Skeletal muscle tissue (tissue), 4 donors: Measurements from ENCODE around the gene FAM168B. TPM values are rescaled to one million over a fixed set of nuclear protein-coding genes. Genes with fewer than 3 reads are reported as not detected.

Source experiments
- H3K27ac ChIP-seq: one replicate; pipeline ENCODE4 v1.7.0; 2013; ENCODE audit warnings: mild to moderate bottlenecking, low read depth, low read length, inconsistent platforms
- H3K27me3 ChIP-seq, 3 donors: one replicate each; pipeline ENCODE4 v1.7.0; 2013; ENCODE audit warnings: low read length in 3 of 3; ENCODE audit not compliant: control insufficient read depth in 3 of 3, insufficient read depth in 3 of 3
- H3K36me3 ChIP-seq, 3 donors: one replicate each; pipeline ENCODE4 v1.7.0; 2013; ENCODE audit warnings: low read length in 3 of 3; ENCODE audit not compliant: control insufficient read depth in 3 of 3, insufficient read depth in 3 of 3
- H3K4me1 ChIP-seq, 3 donors: one replicate each; pipeline ENCODE4 v1.7.0; 2013; ENCODE audit warnings: low read length in 3 of 3, mild to moderate bottlenecking in 3 of 3; ENCODE audit not compliant: control insufficient read depth in 3 of 3, insufficient read depth in 3 of 3
- H3K4me3 ChIP-seq, 3 donors: one replicate each; pipeline ENCODE4 v1.7.0; 2013; ENCODE audit warnings: low read length in 3 of 3
- H3K9ac ChIP-seq, 3 donors: one replicate each; pipeline ENCODE4 v1.7.0; 2013; ENCODE audit warnings: low read length in 3 of 3, mild to moderate bottlenecking in 3 of 3, moderate library complexity in 2 of 3, low read depth in 1 of 3
- H3K9me3 ChIP-seq, 3 donors: one replicate each; pipeline ENCODE4 v1.7.0; 2013; ENCODE audit warnings: low read length in 3 of 3; ENCODE audit not compliant: control insufficient read depth in 3 of 3
- total RNA-seq: library from RNA; depleted of rRNA; stranded (reverse); fragments of >200 nt; gene quantifications from one replicate; pipeline ENCODE4 v1.2.3, GENCODE V29; 2014
- donor health status: Osteomylitis.

FAM168B gene
- 57.4 TPM for total RNA-seq

- H3K4me1 ChIP-seq = peaks cover 0 to 11% (median 4%) of the 10 kb centered on the region in 3 donors
- H3K36me3 ChIP-seq = peaks cover under 1 to 8% (median 5%) of the 10 kb centered on the region in 3 donors
- H3K27ac ChIP-seq = peak within 1 kb of the TSS; percentile 95
- no peaks in the 10 kb centered on the region for H3K27me3 ChIP-seq
- peak within 1 kb of the TSS; percentile 77 to 83 (median 79) for H3K4me3 ChIP-seq
- peak within 1 kb of the TSS; percentile 90 to 97 (median 94) for H3K9ac ChIP-seq
- H3K9me3 ChIP-seq = no peaks in the 10 kb centered on the region
These were observed at the start of gene FAM168B for GRCh38 chr2:131093006-131093695. FAM168B (minus strand) TSS chr2:131093460; CDS start chr2:131082646, 10,814 bp downstream.

- Histone ChIP-seq H3K36me3 (peaks cover 24 to 54% (median 51%) of the 10 kb centered on the region in 3 donors), H3K27ac (no peak overlapping the region), H3K9me3 (no peaks in the 10 kb centered on the region), H3K4me1 (no peaks in the 10 kb centered on the region), H3K4me3 (no peak overlapping the region), H3K27me3 (no peaks in the 10 kb centered on the region), H3K9ac (no peak overlapping the region)
These were observed 49.6 kb upstream of the FAM168B start for GRCh38 chr2:131142849-131143248.

GRCh38 chr2:131140581-131140980, 47.3 kb upstream of the FAM168B start:
- Histone ChIP-seq H3K4me1 (no peaks in the 10 kb centered on the region), H3K4me3 (no peak overlapping the region), H3K9ac (no peak overlapping the region), H3K36me3 (peaks cover 17 to 43% (median 37%) of the 10 kb centered on the region in 3 donors), H3K27ac (no peak overlapping the region), H3K9me3 (no peaks in the 10 kb centered on the region), H3K27me3 (no peaks in the 10 kb centered on the region)

- Histone ChIP-seq H3K27me3 (no peaks in the 10 kb centered on the region), H3K4me1 (no peaks in the 10 kb centered on the region), H3K4me3 (no peak overlapping the region), H3K27ac (no peak overlapping the region), H3K9me3 (no peaks in the 10 kb centered on the region), H3K9ac (no peak overlapping the region), H3K36me3 (peaks cover 20 to 35% (median 34%) of the 10 kb centered on the region in 3 donors)
These were observed 39.5 kb upstream of the FAM168B start for GRCh38 chr2:131132729-131133128.

GRCh38 chr2:131130298-131130596, 37.0 kb upstream of the FAM168B start:
- H3K4me1 ChIP-seq = peaks cover 4 to 16% (median 12%) of the 10 kb centered on the region in 3 donors
- no peak overlapping the region for H3K9ac ChIP-seq
- no peaks in the 10 kb centered on the region for H3K27me3 ChIP-seq
- no peaks in the 10 kb centered on the region for H3K9me3 ChIP-seq
- no peak overlapping the region for H3K4me3 ChIP-seq
- peaks cover 25 to 46% (median 45%) of the 10 kb centered on the region in 3 donors for H3K36me3 ChIP-seq
- H3K27ac ChIP-seq = no peak overlapping the region

- H3K36me3 ChIP-seq = peaks cover 25 to 46% (median 43%) of the 10 kb centered on the region in 3 donors
- H3K9ac ChIP-seq = no peak overlapping the region
- no peaks in the 10 kb centered on the region for H3K27me3 ChIP-seq
- no peaks in the 10 kb centered on the region for H3K9me3 ChIP-seq
- no peak overlapping the region for H3K27ac ChIP-seq
- no peak overlapping the region for H3K4me3 ChIP-seq
- H3K4me1 ChIP-seq = peaks cover 4 to 20% (median 13%) of the 10 kb centered on the region in 3 donors
These were observed 34.7 kb upstream of the FAM168B start for GRCh38 chr2:131127981-131128380.

- H3K4me1 ChIP-seq = peaks cover 4 to 24% (median 18%) of the 10 kb centered on the region in 3 donors
- H3K9ac ChIP-seq = no peak overlapping the region
- H3K9me3 ChIP-seq = no peaks in the 10 kb centered on the region
- H3K27me3 ChIP-seq = no peaks in the 10 kb centered on the region
- H3K4me3 ChIP-seq = no peak overlapping the region
- no peak overlapping the region for H3K27ac ChIP-seq
- H3K36me3 ChIP-seq = peaks cover 19 to 42% (median 41%) of the 10 kb centered on the region in 3 donors
These were observed 33.8 kb upstream of the FAM168B start for GRCh38 chr2:131127076-131127475.

GRCh38 chr2:131126436-131126835, 33.2 kb upstream of the FAM168B start:
- Histone ChIP-seq H3K27me3 (no peaks in the 10 kb centered on the region), H3K27ac (peak overlapping the region; percentile 55), H3K9me3 (no peaks in the 10 kb centered on the region), H3K36me3 (peaks cover 19 to 42% (median 42%) of the 10 kb centered on the region in 3 donors), H3K4me1 (peaks cover 4 to 24% (median 18%) of the 10 kb centered on the region in 3 donors), H3K9ac (no peak overlapping the region), H3K4me3 (no peak overlapping the region)

GRCh38 chr2:131125195-131125757, 32.0 kb upstream of the FAM168B start:
- Histone ChIP-seq H3K9me3 (no peaks in the 10 kb centered on the region), H3K27me3 (no peaks in the 10 kb centered on the region), H3K4me1 (peaks cover 4 to 27% (median 23%) of the 10 kb centered on the region in 3 donors), H3K36me3 (peaks cover 13 to 35% (median 33%) of the 10 kb centered on the region in 3 donors), H3K27ac (no peak overlapping the region), H3K4me3 (no peak overlapping the region), H3K9ac (no peak overlapping the region)

GRCh38 chr2:131123192-131123591, 29.9 kb upstream of the FAM168B start:
- Histone ChIP-seq H3K36me3 (peaks cover 8 to 27% (median 19%) of the 10 kb centered on the region in 3 donors), H3K27me3 (no peaks in the 10 kb centered on the region), H3K9ac (no peak overlapping the region), H3K9me3 (no peaks in the 10 kb centered on the region), H3K4me3 (no peak overlapping the region), H3K4me1 (peaks cover 4 to 27% (median 24%) of the 10 kb centered on the region in 3 donors), H3K27ac (no peak overlapping the region)
